Astrocyte (in vitro differentiated cells and primary cell): ENCODE data around the gene SLC38A8.

Experiments used
- EZH2 ChIP-seq: IDR thresholded peaks from 2 replicates; pipeline ENCODE4 v1.6.1; 2012; ENCODE audit warnings: mild to moderate bottlenecking, low read length, inconsistent platforms; ENCODE audit not compliant: insufficient read depth
- TF ChIP-seq, protein P1 (sequence below): IDR thresholded peaks from 2 replicates; pipeline ENCODE4 v1.5.1; 2011; ENCODE audit warnings: low read depth, mild to moderate bottlenecking, inconsistent platforms, low read length, moderate library complexity; ENCODE audit not compliant: insufficient read depth

- TF ChIP-seq, protein P1, sequence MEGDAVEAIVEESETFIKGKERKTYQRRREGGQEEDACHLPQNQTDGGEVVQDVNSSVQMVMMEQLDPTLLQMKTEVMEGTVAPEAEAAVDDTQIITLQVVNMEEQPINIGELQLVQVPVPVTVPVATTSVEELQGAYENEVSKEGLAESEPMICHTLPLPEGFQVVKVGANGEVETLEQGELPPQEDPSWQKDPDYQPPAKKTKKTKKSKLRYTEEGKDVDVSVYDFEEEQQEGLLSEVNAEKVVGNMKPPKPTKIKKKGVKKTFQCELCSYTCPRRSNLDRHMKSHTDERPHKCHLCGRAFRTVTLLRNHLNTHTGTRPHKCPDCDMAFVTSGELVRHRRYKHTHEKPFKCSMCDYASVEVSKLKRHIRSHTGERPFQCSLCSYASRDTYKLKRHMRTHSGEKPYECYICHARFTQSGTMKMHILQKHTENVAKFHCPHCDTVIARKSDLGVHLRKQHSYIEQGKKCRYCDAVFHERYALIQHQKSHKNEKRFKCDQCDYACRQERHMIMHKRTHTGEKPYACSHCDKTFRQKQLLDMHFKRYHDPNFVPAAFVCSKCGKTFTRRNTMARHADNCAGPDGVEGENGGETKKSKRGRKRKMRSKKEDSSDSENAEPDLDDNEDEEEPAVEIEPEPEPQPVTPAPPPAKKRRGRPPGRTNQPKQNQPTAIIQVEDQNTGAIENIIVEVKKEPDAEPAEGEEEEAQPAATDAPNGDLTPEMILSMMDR: no peak
- TF ChIP-seq EZH2: no peak
Measured at GRCh38 chr16:83964684-83965443, 77.7 kb downstream of the SLC38A8 start.
